Natural killer cell (primary cell): ENCODE data around the gene NCAM2. TPM values are rescaled to one million over a fixed set of nuclear protein-coding genes. Genes with fewer than 3 reads are reported as not detected.

ENCODE experiments used
- ATAC-seq, 3 donors: fragments of 150-1000 bp in 2 of 3; fragments of 200-7000 bp in 1 of 3; cut with Tn5 transposase; 1 replicate in 1 of 3; 2 replicates in 2 of 3; pipeline ENCODE4 v1.10.0; 2021; ENCODE audit warnings: mild to moderate bottlenecking in 2 of 3, moderate library complexity in 2 of 3
- DNase-seq, 2 donors: peaks; one replicate each; pipeline versions ENCODE4 v3.0.0 to v3.0.0-alpha.2; 2013 to 2021; ENCODE audit warnings: mixed read lengths in 1 of 2
- H3K27ac ChIP-seq: one replicate; pipeline ENCODE4 v1.5.1; 2013; ENCODE audit warnings: mild to moderate bottlenecking, low read length
- H3K27me3 ChIP-seq: one replicate; pipeline ENCODE4 v1.6.1; 2013; ENCODE audit warnings: low read length; ENCODE audit not compliant: control insufficient read depth, insufficient read depth
- H3K36me3 ChIP-seq: one replicate; pipeline ENCODE4 v1.6.1; 2013; ENCODE audit warnings: low read length; ENCODE audit not compliant: control insufficient read depth, insufficient read depth
- H3K4me1 ChIP-seq: one replicate; pipeline ENCODE4 v1.6.1; 2013; ENCODE audit warnings: low read length; ENCODE audit not compliant: control insufficient read depth, insufficient read depth
- H3K4me3 ChIP-seq: one replicate; pipeline ENCODE4 v1.5.1; 2013; ENCODE audit warnings: low read length
- H3K9me3 ChIP-seq: one replicate; pipeline ENCODE4 v1.6.1; 2013; ENCODE audit warnings: low read length; ENCODE audit not compliant: control insufficient read depth, insufficient read depth
- H3K27ac Mint-ChIP-seq, 2 donors: one replicate each; pipeline ENCODE4 v1.8.0; 2022; ENCODE audit warnings: mild to moderate bottlenecking in 2 of 2, mixed read lengths in 2 of 2, moderate library complexity in 1 of 2
- H3K27me3 Mint-ChIP-seq, 2 donors: one replicate each; pipeline ENCODE4 v1.8.0; 2022; ENCODE audit warnings: low read depth in 2 of 2, mixed read lengths in 2 of 2
- H3K36me3 Mint-ChIP-seq: one replicate; pipeline ENCODE4 v1.8.0; 2022; ENCODE audit warnings: mixed read lengths
- H3K4me1 Mint-ChIP-seq, 2 donors: one replicate each; pipeline ENCODE4 v1.8.0; 2022; ENCODE audit warnings: mixed read lengths in 2 of 2
- H3K4me3 Mint-ChIP-seq: one replicate; pipeline ENCODE4 v1.8.0; 2022; ENCODE audit warnings: mild to moderate bottlenecking, moderate library complexity, mixed read lengths
- H3K9me3 Mint-ChIP-seq, 2 donors: one replicate each; pipeline ENCODE4 v1.8.0; 2022; ENCODE audit warnings: mixed read lengths in 2 of 2
- CTCF ChIP-seq: fragments of 200-600 bp; IDR thresholded peaks from one replicate; pipeline ENCODE4 v1.8.0; 2022; ENCODE audit warnings: antibody characterized with exemption
- WGBS: methylation state at CpG from one replicate; pipeline ENCODE4 v1.1.7; 2013; ENCODE audit warnings: missing lambda C conversion rate; ENCODE audit not compliant: insufficient coverage; 5-methylcytosine and 5-hydroxymethylcytosine counted together
- intact Hi-C: fragments of 100-400 bp; cut with micrococcal nuclease; formaldehyde crosslinking; loops from one replicate; pipeline ENCODE4 v1.14.2; 2022
- total RNA-seq, 4 donors: library from RNA; stranded (reverse); fragments of 120-200 nt in 1 of 4; gene quantifications; one replicate each; pipeline versions ENCODE4 v1.2.3 to v1.2.4, GENCODE V29; 2013 to 2022

NCAM2 gene
- total RNA-seq, 3 donors from 2014 or later (not counting 1 experiment from before 2014, with no cell fraction given): not detected

- Histone ChIP-seq H3K36me3 (no peaks in the 10 kb centered on the region), H3K27ac (no peak overlapping the region), H3K27me3 (no peaks in the 10 kb centered on the region), H3K4me1 (no peaks in the 10 kb centered on the region), H3K9me3 (no peaks in the 10 kb centered on the region), H3K4me3 (no peak overlapping the region)
- ATAC-seq (no peak), DNase-seq (no peak)
- no peak for TF ChIP-seq CTCF
- Mint-ChIP-seq H3K27ac (no peak overlapping the region), H3K27me3 (no peaks in the 10 kb centered on the region), H3K4me3 (no peak overlapping the region), H3K9me3 (peaks cover 3 to 6% of the 10 kb centered on the region in 2 donors), H3K4me1 (no peaks in the 10 kb centered on the region), H3K36me3 (no peaks in the 10 kb centered on the region)
- 58% methylated on average over 1 of the region's 1 CpG for WGBS
- intact Hi-C loops: no loop called here
Observed at GRCh38 chr21:21436012-21436534, 437.9 kb downstream of the NCAM2 start.

GRCh38 chr21:21439761-21440160 lies 441.6 kb downstream of the NCAM2 start:
- no peak overlapping the region for H3K27ac ChIP-seq
- no peak for ATAC-seq
- H3K27me3 ChIP-seq: no peaks in the 10 kb centered on the region
- no peak overlapping the region for H3K4me3 ChIP-seq
- no peak for TF ChIP-seq CTCF
- no peaks in the 10 kb centered on the region for H3K4me1 ChIP-seq
- no peaks in the 10 kb centered on the region for H3K9me3 ChIP-seq
- no peak for DNase-seq
- Mint-ChIP-seq H3K36me3 (no peaks in the 10 kb centered on the region), H3K27ac (no peak overlapping the region), H3K9me3 (peaks cover 9 to 20% of the 10 kb centered on the region in 2 donors), H3K4me1 (no peaks in the 10 kb centered on the region), H3K4me3 (no peak overlapping the region), H3K27me3 (no peaks in the 10 kb centered on the region)
- no CpG with 5 or more reads among the region's 3 CpGs for WGBS
- intact Hi-C loops: no loop called here
- H3K36me3 ChIP-seq: no peaks in the 10 kb centered on the region

- no peak for ATAC-seq
- no peaks in the 10 kb centered on the region for H3K4me1 Mint-ChIP-seq
- TF ChIP-seq CTCF: no peak
- 92% methylated on average over 8 of the region's 8 CpGs for WGBS
- no peak overlapping the region for H3K27ac Mint-ChIP-seq
- no peaks in the 10 kb centered on the region for H3K27me3 Mint-ChIP-seq
- no peaks in the 10 kb centered on the region for H3K27me3 ChIP-seq
- no peak overlapping the region for H3K4me3 ChIP-seq
- H3K4me1 ChIP-seq: no peaks in the 10 kb centered on the region
- DNase-seq: no peak
- H3K27ac ChIP-seq: no peak overlapping the region
- peaks cover 2% of the 10 kb centered on the region for H3K36me3 Mint-ChIP-seq
- H3K4me3 Mint-ChIP-seq: no peak overlapping the region
- no peaks in the 10 kb centered on the region for H3K36me3 ChIP-seq
- intact Hi-C loops: no loop called here
- peaks cover 9 to 14% of the 10 kb centered on the region in 2 donors for H3K9me3 Mint-ChIP-seq
- no peaks in the 10 kb centered on the region for H3K9me3 ChIP-seq
Observed at GRCh38 chr21:21457077-21457476, 458.9 kb downstream of the NCAM2 start.

GRCh38 chr21:21458124-21458631 lies 460.0 kb downstream of the NCAM2 start:
- H3K4me3 Mint-ChIP-seq: no peak overlapping the region
- no peaks in the 10 kb centered on the region for H3K36me3 Mint-ChIP-seq
- H3K27ac Mint-ChIP-seq: no peak overlapping the region
- Histone ChIP-seq H3K9me3 (no peaks in the 10 kb centered on the region), H3K27ac (no peak overlapping the region), H3K4me3 (no peak overlapping the region), H3K27me3 (no peaks in the 10 kb centered on the region), H3K36me3 (no peaks in the 10 kb centered on the region), H3K4me1 (no peaks in the 10 kb centered on the region)
- ATAC-seq: no peak
- H3K9me3 Mint-ChIP-seq: peaks cover 8 to 12% of the 10 kb centered on the region in 2 donors
- no peak for TF ChIP-seq CTCF
- no peak for DNase-seq
- 82% methylated on average over 8 of the region's 8 CpGs for WGBS
- intact Hi-C loops: no loop called here
- H3K27me3 Mint-ChIP-seq: no peaks in the 10 kb centered on the region
- no peaks in the 10 kb centered on the region for H3K4me1 Mint-ChIP-seq
